PC-9 (cell line): Measurements from ENCODE around the gene SLC25A26.

Experiments used
- EZH2 ChIP-seq: fragments of 200-600 bp; sonication (generic); IDR thresholded peaks from 2 replicates; pipeline ENCODE4 v1.8.0; 2017; ENCODE audit warnings: antibody characterized with exemption, low read depth
- TF ChIP-seq, protein P1 (sequence below): fragments of 200-600 bp; sonication (generic); conservative IDR thresholded peaks from 2 replicates; pipeline ENCODE4 v1.6.1; 2017; ENCODE audit warnings: mixed run types, antibody characterized with exemption, mild to moderate bottlenecking, moderate library complexity

DNA sequence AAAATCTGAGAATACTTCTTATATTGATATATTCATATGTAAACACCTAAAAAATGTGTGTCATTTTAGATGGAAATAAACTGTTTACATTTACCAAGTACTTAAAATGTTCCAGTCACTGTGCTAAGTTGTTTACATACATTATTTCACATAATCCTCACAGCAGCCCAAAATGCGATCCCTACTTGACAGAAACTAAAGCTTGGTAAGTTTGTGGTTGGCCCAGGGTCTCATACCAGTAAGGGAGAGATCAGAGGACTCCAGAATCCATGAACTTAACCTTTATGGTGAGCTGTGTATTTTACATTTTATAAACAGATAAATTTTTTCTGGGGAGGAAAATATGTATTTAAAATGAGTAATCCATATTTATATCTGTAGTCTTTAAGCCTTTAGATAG, 51.2 kb downstream of the SLC25A26 start:
- TF ChIP-seq, protein P1, sequence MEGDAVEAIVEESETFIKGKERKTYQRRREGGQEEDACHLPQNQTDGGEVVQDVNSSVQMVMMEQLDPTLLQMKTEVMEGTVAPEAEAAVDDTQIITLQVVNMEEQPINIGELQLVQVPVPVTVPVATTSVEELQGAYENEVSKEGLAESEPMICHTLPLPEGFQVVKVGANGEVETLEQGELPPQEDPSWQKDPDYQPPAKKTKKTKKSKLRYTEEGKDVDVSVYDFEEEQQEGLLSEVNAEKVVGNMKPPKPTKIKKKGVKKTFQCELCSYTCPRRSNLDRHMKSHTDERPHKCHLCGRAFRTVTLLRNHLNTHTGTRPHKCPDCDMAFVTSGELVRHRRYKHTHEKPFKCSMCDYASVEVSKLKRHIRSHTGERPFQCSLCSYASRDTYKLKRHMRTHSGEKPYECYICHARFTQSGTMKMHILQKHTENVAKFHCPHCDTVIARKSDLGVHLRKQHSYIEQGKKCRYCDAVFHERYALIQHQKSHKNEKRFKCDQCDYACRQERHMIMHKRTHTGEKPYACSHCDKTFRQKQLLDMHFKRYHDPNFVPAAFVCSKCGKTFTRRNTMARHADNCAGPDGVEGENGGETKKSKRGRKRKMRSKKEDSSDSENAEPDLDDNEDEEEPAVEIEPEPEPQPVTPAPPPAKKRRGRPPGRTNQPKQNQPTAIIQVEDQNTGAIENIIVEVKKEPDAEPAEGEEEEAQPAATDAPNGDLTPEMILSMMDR: no peak
- no peak for TF ChIP-seq EZH2
